Measurements from ENCODE around the gene CBX8. TPM values are rescaled to one million over a fixed set of nuclear protein-coding genes. Genes with fewer than 3 reads are reported as not detected.

The CBX8 gene
- total and polyA plus RNA-seq, 10 donors: 2.1 to 5.6 (median 3.4) TPM

DNA sequence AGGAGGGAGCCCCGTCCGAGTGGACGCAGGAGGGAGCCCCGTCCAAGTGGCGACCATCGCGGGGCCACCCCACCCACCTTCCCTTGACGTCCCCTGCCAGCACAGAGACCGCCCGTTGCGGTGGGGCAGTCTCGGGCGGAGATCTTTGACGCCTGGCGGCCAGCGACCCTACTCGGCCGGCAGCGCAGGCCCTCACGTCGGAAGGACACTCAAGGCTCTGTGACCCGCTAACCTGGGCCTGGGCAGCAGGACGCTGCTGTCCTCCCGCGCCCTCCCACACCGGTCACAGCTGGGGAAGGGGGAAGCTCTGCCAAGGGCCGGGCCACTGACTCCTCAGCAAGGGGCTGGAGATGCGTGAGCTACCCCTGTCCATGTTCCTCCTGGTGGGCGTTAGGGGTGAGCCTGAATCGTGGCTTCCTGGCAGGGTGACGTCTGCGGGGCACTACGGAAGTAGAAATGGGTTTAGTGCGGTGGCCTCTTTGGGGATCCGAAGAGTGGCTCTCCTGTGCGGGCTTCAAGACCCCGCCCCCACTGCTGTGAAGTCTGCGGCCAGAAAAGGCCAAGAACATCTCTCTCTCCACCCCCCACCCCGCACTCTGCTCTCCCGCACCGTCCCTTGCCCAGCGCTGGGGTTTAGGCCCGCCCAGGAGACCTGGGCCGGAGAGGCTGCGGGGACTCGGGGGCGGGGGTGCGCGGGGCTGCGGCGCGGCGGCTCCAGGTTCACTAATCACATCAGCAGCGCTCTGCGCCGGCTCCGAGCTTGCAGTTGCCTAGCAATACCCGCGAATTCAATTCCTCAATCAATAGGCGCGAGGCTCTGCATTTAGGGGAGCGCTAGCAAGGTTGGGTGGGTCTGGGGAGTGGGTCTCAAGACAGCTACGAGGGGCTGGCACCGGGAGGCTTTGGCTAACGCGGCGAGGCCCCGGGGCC, 5.8 kb downstream of the CBX8 start:
- peaks cover 14 to 54% (median 47%) of the 10 kb centered on the region in 6 donors for H3K4me1 ChIP-seq
- TF ChIP-seq POLR2AphosphoS5 (IDR thresholded peaks at IDR 0.05) (no peak), POLR2A (IDR thresholded peaks at IDR 0.05) (no peak)
- TF ChIP-seq, protein P1, sequence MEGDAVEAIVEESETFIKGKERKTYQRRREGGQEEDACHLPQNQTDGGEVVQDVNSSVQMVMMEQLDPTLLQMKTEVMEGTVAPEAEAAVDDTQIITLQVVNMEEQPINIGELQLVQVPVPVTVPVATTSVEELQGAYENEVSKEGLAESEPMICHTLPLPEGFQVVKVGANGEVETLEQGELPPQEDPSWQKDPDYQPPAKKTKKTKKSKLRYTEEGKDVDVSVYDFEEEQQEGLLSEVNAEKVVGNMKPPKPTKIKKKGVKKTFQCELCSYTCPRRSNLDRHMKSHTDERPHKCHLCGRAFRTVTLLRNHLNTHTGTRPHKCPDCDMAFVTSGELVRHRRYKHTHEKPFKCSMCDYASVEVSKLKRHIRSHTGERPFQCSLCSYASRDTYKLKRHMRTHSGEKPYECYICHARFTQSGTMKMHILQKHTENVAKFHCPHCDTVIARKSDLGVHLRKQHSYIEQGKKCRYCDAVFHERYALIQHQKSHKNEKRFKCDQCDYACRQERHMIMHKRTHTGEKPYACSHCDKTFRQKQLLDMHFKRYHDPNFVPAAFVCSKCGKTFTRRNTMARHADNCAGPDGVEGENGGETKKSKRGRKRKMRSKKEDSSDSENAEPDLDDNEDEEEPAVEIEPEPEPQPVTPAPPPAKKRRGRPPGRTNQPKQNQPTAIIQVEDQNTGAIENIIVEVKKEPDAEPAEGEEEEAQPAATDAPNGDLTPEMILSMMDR (IDR thresholded peaks at IDR 0.05 in 8 of 11, conservative IDR thresholded peaks at IDR 0.05 in 3 of 11): no peak
- H3K27ac ChIP-seq: no peak overlapping the region
- 5 to 7% (median 7%) methylated on average over 58 to 68 of the region's 68 CpGs for WGBS, 5 donors
- H3K9me3 ChIP-seq: no peaks in the 10 kb centered on the region
- DNase-seq: no peak
- H3K27me3 ChIP-seq (replicated peaks in 1 of 7): peaks cover 26 to 89% (median 68%) of the 10 kb centered on the region in 7 donors
- intact Hi-C loops (cut with DNase I; ENCODE audit: low total_unique reads): no loop called here
- H3K36me3 ChIP-seq: peaks cover 0 to 11% (median 2%) of the 10 kb centered on the region in 6 donors
- peak overlapping the region in 2 of 8 donors; percentile 6 to 14 for H3K4me3 ChIP-seq

DNA sequence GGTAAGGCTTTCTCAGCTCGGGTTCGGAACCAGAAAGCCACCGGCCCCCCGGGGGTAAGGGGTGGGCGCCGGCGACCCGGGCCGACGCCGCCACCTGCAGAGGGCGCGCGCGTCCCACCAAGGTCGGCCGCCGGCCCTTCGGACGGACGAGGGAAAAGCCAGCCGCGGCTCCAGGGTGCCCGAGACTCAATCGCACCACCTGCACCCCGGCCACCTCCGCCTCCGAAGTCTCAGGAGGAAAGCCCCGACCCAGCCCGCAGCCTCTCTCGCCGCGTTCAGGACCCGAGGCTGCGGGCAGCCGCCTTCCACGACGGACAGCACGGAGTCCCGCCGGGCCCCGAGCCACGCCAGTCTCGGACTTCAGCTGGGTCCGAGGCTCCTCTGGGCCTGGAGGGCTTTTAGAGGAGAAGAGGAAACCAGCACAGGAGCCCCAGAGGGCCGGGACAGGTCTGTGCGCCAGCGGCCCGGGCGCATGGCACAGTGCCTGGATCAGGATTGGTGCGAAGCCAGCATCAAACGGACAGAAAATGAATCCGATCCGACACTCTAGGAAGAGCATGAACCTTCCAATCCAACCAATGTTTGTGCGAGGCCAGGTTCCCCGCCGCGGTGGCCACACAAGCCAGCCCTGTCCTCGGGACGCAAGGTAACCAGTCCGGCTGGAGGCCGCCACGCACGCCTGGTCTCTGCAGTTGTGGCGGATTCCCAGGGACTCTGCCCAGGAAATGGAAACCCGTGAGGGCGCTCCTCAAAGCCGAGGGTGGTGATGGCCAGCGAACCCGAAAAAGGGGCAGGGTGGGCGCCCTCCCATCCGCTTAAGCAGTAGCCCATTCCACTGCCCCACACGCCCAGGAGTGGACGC, 6.7 kb downstream of the CBX8 start:
- no peaks in the 10 kb centered on the region for H3K9me3 ChIP-seq
- peaks cover 12 to 49% (median 42%) of the 10 kb centered on the region in 6 donors for H3K4me1 ChIP-seq
- peak overlapping the region in 5 of 8 donors; percentile 4 to 50 (median 10) for H3K4me3 ChIP-seq
- TF ChIP-seq POLR2AphosphoS5 (IDR thresholded peaks at IDR 0.05): no peak
- no peak for TF ChIP-seq POLR2A (IDR thresholded peaks at IDR 0.05)
- TF ChIP-seq, protein P1 (IDR thresholded peaks at IDR 0.05 in 8 of 11, conservative IDR thresholded peaks at IDR 0.05 in 3 of 11): peak; percentile 31 to 88 (median 74)
- intact Hi-C loops (cut with DNase I; ENCODE audit: low total_unique reads): no loop called here
- H3K27me3 ChIP-seq (replicated peaks in 1 of 7): peaks cover 26 to 98% (median 68%) of the 10 kb centered on the region in 7 donors
- DNase-seq: peak; percentile 86
- peaks cover 0 to 12% (median 2%) of the 10 kb centered on the region in 6 donors for H3K36me3 ChIP-seq
- 11 to 17% (median 12%) methylated on average over 36 to 74 of the region's 74 CpGs for WGBS, 5 donors
- H3K27ac ChIP-seq: no peak overlapping the region

DNA sequence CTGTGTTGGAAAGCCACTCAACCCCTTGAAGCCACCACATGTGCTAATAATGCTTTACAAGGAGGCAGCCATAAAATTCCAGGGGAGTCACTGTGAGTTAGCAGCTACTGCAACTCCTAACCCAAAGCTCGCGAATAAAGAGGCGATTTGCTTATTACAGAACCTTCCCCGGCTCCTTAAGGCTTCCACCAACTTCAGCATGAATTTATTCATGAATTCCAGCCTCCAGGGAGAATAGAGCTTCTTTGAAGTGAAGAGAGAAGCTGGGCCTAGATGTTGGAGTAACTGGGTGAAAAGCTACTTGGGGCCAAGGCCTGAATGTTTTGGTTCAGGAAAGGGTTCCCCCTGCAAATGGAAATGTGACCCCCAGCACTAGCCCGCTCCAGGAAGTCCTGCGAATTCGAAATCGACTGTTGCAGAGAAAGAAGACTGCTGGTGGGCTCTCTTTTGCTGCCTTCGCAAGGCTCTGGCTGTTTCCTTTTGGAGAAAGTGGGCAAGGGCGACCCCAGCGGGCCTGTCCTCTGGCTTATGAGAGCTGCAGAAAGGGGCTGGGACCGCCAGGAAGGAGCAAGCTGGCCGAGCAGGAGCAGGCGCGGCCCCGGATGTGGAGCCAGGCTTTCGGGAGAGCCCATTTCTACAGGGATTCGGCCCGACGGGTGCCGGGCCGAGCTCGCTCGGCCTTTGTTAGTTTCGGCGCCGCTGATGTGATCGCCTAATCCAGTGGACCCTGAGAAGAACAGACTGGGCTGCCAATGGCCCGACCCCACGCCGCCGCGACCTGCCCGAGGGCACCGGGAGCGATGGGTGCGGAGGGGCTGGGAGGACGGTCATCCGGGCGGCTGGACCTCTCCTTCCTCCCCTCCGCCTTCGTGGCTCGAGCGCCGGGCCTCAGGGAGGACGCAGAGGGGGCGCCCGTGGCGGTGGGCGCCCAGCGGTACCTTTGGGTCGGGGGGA, 7.6 kb downstream of the CBX8 start:
- H3K27ac ChIP-seq: no peak overlapping the region
- 18 to 23% (median 20%) methylated on average over 34 to 52 of the region's 52 CpGs for WGBS, 5 donors
- H3K4me3 ChIP-seq: peak overlapping the region in 4 of 8 donors; percentile 4 to 50 (median 12)
- peaks cover 12 to 46% (median 39%) of the 10 kb centered on the region in 6 donors for H3K4me1 ChIP-seq
- DNase-seq: peak; percentile 78
- peaks cover 0 to 12% (median 0%) of the 10 kb centered on the region in 6 donors for H3K36me3 ChIP-seq
- H3K27me3 ChIP-seq (replicated peaks in 1 of 7): peaks cover 26 to 100% (median 68%) of the 10 kb centered on the region in 7 donors
- H3K9me3 ChIP-seq: no peaks in the 10 kb centered on the region
- intact Hi-C loops (cut with DNase I; ENCODE audit: low total_unique reads): no loop called here
- TF ChIP-seq POLR2AphosphoS5 (IDR thresholded peaks at IDR 0.05) (no peak), POLR2A (IDR thresholded peaks at IDR 0.05) (no peak)
- TF ChIP-seq, protein P1 (IDR thresholded peaks at IDR 0.05 in 8 of 11, conservative IDR thresholded peaks at IDR 0.05 in 3 of 11): no peak

Data from spleen (tissue), 11 donors.